ENCODE results near the gene RRBP1. TPM values are rescaled to one million over a fixed set of nuclear protein-coding genes. Genes with fewer than 3 reads are reported as not detected.

Gene RRBP1
- total RNA-seq, 3 donors from 2014 or later: 210 to 402 (median 377) TPM

- Histone ChIP-seq H3K4me3 (no peak overlapping the region), H3K9me3 (no peaks in the 10 kb centered on the region), H3K4me1 (ENCODE audit: low read depth) (peaks cover 2% of the 10 kb centered on the region), H3K36me3 (ENCODE audit: low read depth) (peaks cover 12% of the 10 kb centered on the region)
- intact Hi-C loops (cut with DNase I, micrococcal nuclease): no loop called here
- ATAC-seq: no peak
- no peak for TF ChIP-seq CTCF (IDR thresholded peaks at IDR 0.05)
- peak in 1 of 3 donors; percentile 40 for DNase-seq
Observed at GRCh38 chr20:17629025-17629424, 53.0 kb downstream of the RRBP1 start.

GRCh38 chr20:17628101-17628841 lies 53.8 kb downstream of the RRBP1 start:
- no peak overlapping the region for H3K4me3 ChIP-seq
- peaks cover 11% of the 10 kb centered on the region for H3K36me3 ChIP-seq (ENCODE audit: low read depth)
- DNase-seq: peak in 2 of 3 donors; percentile 21 to 41
- no peak for ATAC-seq
- intact Hi-C loops (cut with DNase I, micrococcal nuclease): no loop called here
- TF ChIP-seq CTCF (IDR thresholded peaks at IDR 0.05): no peak
- peaks cover 2% of the 10 kb centered on the region for H3K4me1 ChIP-seq (ENCODE audit: low read depth)
- no peaks in the 10 kb centered on the region for H3K9me3 ChIP-seq

GRCh38 chr20:17627101-17627955 lies 54.7 kb downstream of the RRBP1 start:
- H3K4me1 ChIP-seq (ENCODE audit: low read depth): peaks cover 2% of the 10 kb centered on the region
- no peak for ATAC-seq

GRCh38 chr20:17626217-17627007 lies 55.6 kb downstream of the RRBP1 start:
- peak; percentile 43 to 61 (median 55) for DNase-seq
- Histone ChIP-seq H3K36me3 (ENCODE audit: low read depth) (peaks cover 10% of the 10 kb centered on the region), H3K4me3 (no peak overlapping the region), H3K9me3 (no peaks in the 10 kb centered on the region), H3K4me1 (ENCODE audit: low read depth) (peaks cover 2% of the 10 kb centered on the region)
- ATAC-seq: peak; percentile 77
- no peak for TF ChIP-seq CTCF (IDR thresholded peaks at IDR 0.05)
- intact Hi-C loops (cut with DNase I, micrococcal nuclease): no loop called here

More at GRCh38 chr20:17627101-17627955, 54.7 kb downstream of the RRBP1 start:
- peaks cover 8% of the 10 kb centered on the region for H3K36me3 ChIP-seq (ENCODE audit: low read depth)
- no peak overlapping the region for H3K4me3 ChIP-seq
- TF ChIP-seq CTCF (IDR thresholded peaks at IDR 0.05): no peak
- H3K9me3 ChIP-seq: no peaks in the 10 kb centered on the region
- peak in 2 of 3 donors; percentile 24 to 44 for DNase-seq
- intact Hi-C loops (cut with DNase I, micrococcal nuclease): no loop called here

Data from mucosa of descending colon (tissue), 3 donors.